Nephron progenitor cell (in vitro differentiated cells): ENCODE results near the gene CETP.

ENCODE experiments used
- DNase-seq: peaks from one replicate; pipeline ENCODE4 v3.0.0; 2021
- H3K27ac Mint-ChIP-seq: 2 replicates; pipeline ENCODE4 v1.8.0; 2021; ENCODE audit warnings: mild to moderate bottlenecking, moderate library complexity, mixed read lengths
- H3K27me3 Mint-ChIP-seq: 2 replicates; pipeline ENCODE4 v1.8.0; 2021; ENCODE audit warnings: mild to moderate bottlenecking, low read depth, mixed read lengths; ENCODE audit not compliant: poor library complexity
- H3K36me3 Mint-ChIP-seq: 2 replicates; pipeline ENCODE4 v1.8.0; 2021; ENCODE audit warnings: low read depth, mixed read lengths
- H3K4me1 Mint-ChIP-seq: 2 replicates; pipeline ENCODE4 v1.8.0; 2021; ENCODE audit warnings: mixed read lengths
- H3K4me3 Mint-ChIP-seq: 2 replicates; pipeline ENCODE4 v1.8.0; 2021; ENCODE audit warnings: mild to moderate bottlenecking, moderate library complexity, mixed read lengths
- H3K9me3 Mint-ChIP-seq: 2 replicates; pipeline ENCODE4 v1.8.0; 2021; ENCODE audit warnings: mild to moderate bottlenecking, moderate library complexity, mixed read lengths
- CTCF ChIP-seq: fragments of 200-600 bp; sonication (generic); IDR thresholded peaks from 2 replicates; pipeline ENCODE4 v1.5.0; 2021; ENCODE audit warnings: antibody characterized with exemption

CETP gene

GRCh38 chr16:57025941-57026777, 64.4 kb downstream of the CETP start:
- H3K4me3 Mint-ChIP-seq: no peak overlapping the region
- H3K36me3 Mint-ChIP-seq: no peaks in the 10 kb centered on the region
- no peaks in the 10 kb centered on the region for H3K4me1 Mint-ChIP-seq
- H3K27ac Mint-ChIP-seq: no peak overlapping the region
- no peaks in the 10 kb centered on the region for H3K9me3 Mint-ChIP-seq
- no peak for DNase-seq
- H3K27me3 Mint-ChIP-seq: peaks cover 24% of the 10 kb centered on the region
- TF ChIP-seq CTCF: no peak

- no peak for DNase-seq
- Mint-ChIP-seq H3K4me1 (no peaks in the 10 kb centered on the region), H3K36me3 (no peaks in the 10 kb centered on the region), H3K9me3 (no peaks in the 10 kb centered on the region), H3K27ac (no peak overlapping the region), H3K27me3 (peaks cover 19% of the 10 kb centered on the region), H3K4me3 (no peak overlapping the region)
- TF ChIP-seq CTCF: no peak
Measured at GRCh38 chr16:57026778-57027062, 65.0 kb downstream of the CETP start.

- H3K27ac Mint-ChIP-seq: no peak overlapping the region
- no peaks in the 10 kb centered on the region for H3K9me3 Mint-ChIP-seq
- TF ChIP-seq CTCF: no peak
- H3K4me3 Mint-ChIP-seq: no peak overlapping the region
- no peaks in the 10 kb centered on the region for H3K36me3 Mint-ChIP-seq
- peaks cover 19% of the 10 kb centered on the region for H3K27me3 Mint-ChIP-seq
- H3K4me1 Mint-ChIP-seq: no peaks in the 10 kb centered on the region
- no peak for DNase-seq
Measured at GRCh38 chr16:57027067-57027466, 65.3 kb downstream of the CETP start.

- Mint-ChIP-seq H3K4me1 (no peaks in the 10 kb centered on the region), H3K9me3 (no peaks in the 10 kb centered on the region), H3K36me3 (no peaks in the 10 kb centered on the region), H3K27ac (no peak overlapping the region), H3K4me3 (no peak overlapping the region), H3K27me3 (peaks cover 22% of the 10 kb centered on the region)
- no peak for TF ChIP-seq CTCF
- DNase-seq: no peak
Measured at GRCh38 chr16:57028086-57028485, 66.3 kb downstream of the CETP start.

- Mint-ChIP-seq H3K27ac (no peak overlapping the region), H3K4me3 (no peak overlapping the region), H3K36me3 (no peaks in the 10 kb centered on the region), H3K4me1 (no peaks in the 10 kb centered on the region), H3K27me3 (peaks cover 28% of the 10 kb centered on the region), H3K9me3 (no peaks in the 10 kb centered on the region)
- no peak for DNase-seq
- no peak for TF ChIP-seq CTCF
Measured at GRCh38 chr16:57029161-57030160, 67.7 kb downstream of the CETP start.
